ENCODE results near the gene PIP5K1C. TPM values are rescaled to one million over a fixed set of nuclear protein-coding genes. Genes with fewer than 3 reads are reported as not detected.
A peak's percentile ranks its signal among the peaks of the same experiment; 100 is the strongest.

Gene PIP5K1C
- total RNA-seq, 4 donors from 2014 or later, result 73.2 to 180 (median 99.9) TPM

- Histone ChIP-seq H3K27ac (replicated peaks in 1 of 4) (no peak overlapping the region), H3K36me3 (peaks cover 58 to 92% (median 90%) of the 10 kb centered on the region in 4 donors), H3K27me3 (no peaks in the 10 kb centered on the region), H3K9me3 (no peaks in the 10 kb centered on the region), H3K4me3 (no peak overlapping the region), H3K4me1 (peaks cover 0 to 21% (median 17%) of the 10 kb centered on the region in 4 donors)
- TF ChIP-seq POLR2AphosphoS5 (IDR thresholded peaks at IDR 0.05) (no peak), CTCF (IDR thresholded peaks at IDR 0.05) (no peak), EP300 (IDR thresholded peaks at IDR 0.05) (no peak), POLR2A (IDR thresholded peaks at IDR 0.05; ENCODE audit: low read depth) (no peak)
- no peak for DNase-seq (ENCODE audit: extremely low spot score)
- intact Hi-C loops (cut with DNase I), result no loop called here
- 87% methylated on average over 13 of the region's 23 CpGs for WGBS
Observed at GRCh38 chr19:3646336-3647092, 53.8 kb downstream of the PIP5K1C start.

GRCh38 chr19:3645726-3646125 lies 54.5 kb downstream of the PIP5K1C start:
- Histone ChIP-seq H3K4me3 (no peak overlapping the region), H3K4me1 (peaks cover 0 to 21% (median 17%) of the 10 kb centered on the region in 4 donors), H3K36me3 (peaks cover 60 to 92% (median 90%) of the 10 kb centered on the region in 4 donors), H3K9me3 (no peaks in the 10 kb centered on the region), H3K27ac (replicated peaks in 1 of 4) (peak overlapping the region in 1 of 4 donors; percentile 14), H3K27me3 (no peaks in the 10 kb centered on the region)
- intact Hi-C loops (cut with DNase I), result no loop called here
- 87% methylated on average over 14 of the region's 21 CpGs for WGBS
- TF ChIP-seq CTCF (IDR thresholded peaks at IDR 0.05) (no peak), POLR2AphosphoS5 (IDR thresholded peaks at IDR 0.05) (no peak), POLR2A (IDR thresholded peaks at IDR 0.05; ENCODE audit: low read depth) (no peak), EP300 (IDR thresholded peaks at IDR 0.05) (no peak)
- no peak for DNase-seq (ENCODE audit: extremely low spot score)

GRCh38 chr19:3645067-3645396 lies 55.2 kb downstream of the PIP5K1C start:
- peak overlapping the region in 2 of 4 donors; percentile 22 to 41 for H3K27ac ChIP-seq (replicated peaks in 1 of 4)
- intact Hi-C loops (cut with DNase I), result no loop called here
- peaks cover 57 to 92% (median 90%) of the 10 kb centered on the region in 4 donors for H3K36me3 ChIP-seq
- DNase-seq (ENCODE audit: extremely low spot score), result no peak
- no peaks in the 10 kb centered on the region for H3K9me3 ChIP-seq
- TF ChIP-seq POLR2AphosphoS5 (IDR thresholded peaks at IDR 0.05) (no peak), CTCF (IDR thresholded peaks at IDR 0.05) (no peak), POLR2A (IDR thresholded peaks at IDR 0.05; ENCODE audit: low read depth) (no peak), EP300 (IDR thresholded peaks at IDR 0.05) (no peak)
- H3K4me1 ChIP-seq, result peaks cover 0 to 19% (median 16%) of the 10 kb centered on the region in 4 donors
- WGBS, result 51% methylated on average over 10 of the region's 11 CpGs
- no peak overlapping the region for H3K4me3 ChIP-seq
- no peaks in the 10 kb centered on the region for H3K27me3 ChIP-seq

GRCh38 chr19:3644351-3645066 lies 55.8 kb downstream of the PIP5K1C start:
- H3K36me3 ChIP-seq, result peaks cover 59 to 94% (median 92%) of the 10 kb centered on the region in 4 donors
- H3K4me1 ChIP-seq, result peaks cover 0 to 19% (median 14%) of the 10 kb centered on the region in 4 donors
- TF ChIP-seq POLR2AphosphoS5 (IDR thresholded peaks at IDR 0.05), result peak in 1 of 2 donors; percentile 17
- no peak for TF ChIP-seq POLR2A (IDR thresholded peaks at IDR 0.05; ENCODE audit: low read depth)
- DNase-seq (ENCODE audit: extremely low spot score), result no peak
- no peaks in the 10 kb centered on the region for H3K9me3 ChIP-seq
- peak overlapping the region in 3 of 4 donors; percentile 22 to 42 (median 41) for H3K27ac ChIP-seq (replicated peaks in 1 of 4)
- WGBS, result 56% methylated on average over 12 of the region's 19 CpGs
- intact Hi-C loops (cut with DNase I), result no loop called here
- H3K4me3 ChIP-seq, result no peak overlapping the region
- no peaks in the 10 kb centered on the region for H3K27me3 ChIP-seq

GRCh38 chr19:3643674-3644313 lies 56.5 kb downstream of the PIP5K1C start:
- Histone ChIP-seq H3K9me3 (no peaks in the 10 kb centered on the region), H3K27me3 (no peaks in the 10 kb centered on the region), H3K27ac (replicated peaks in 1 of 4) (peak overlapping the region in 2 of 4 donors; percentile 41 to 42), H3K4me3 (no peak overlapping the region), H3K36me3 (peaks cover 66 to 100% (median 98%) of the 10 kb centered on the region in 4 donors), H3K4me1 (peaks cover 0 to 19% (median 14%) of the 10 kb centered on the region in 4 donors)
- no peak for DNase-seq (ENCODE audit: extremely low spot score)
- intact Hi-C loops (cut with DNase I), result no loop called here
- no peak for TF ChIP-seq POLR2A (IDR thresholded peaks at IDR 0.05; ENCODE audit: low read depth)
- TF ChIP-seq POLR2AphosphoS5 (IDR thresholded peaks at IDR 0.05), result no peak
- no peak for TF ChIP-seq EP300 (IDR thresholded peaks at IDR 0.05)
- TF ChIP-seq CTCF (IDR thresholded peaks at IDR 0.05), result no peak
- 86% methylated on average over 13 of the region's 28 CpGs for WGBS
